Measurements from ENCODE around the gene RALGPS1.

RALGPS1 gene

GRCh38 chr9:127053960-127054359 lies 139.4 kb downstream of the RALGPS1 start:
- DNase-seq (ENCODE audit: low spot score): no peak

- DNase-seq (ENCODE audit: low spot score): no peak
Observed at GRCh38 chr9:127055745-127056402, 141.3 kb downstream of the RALGPS1 start.

GRCh38 chr9:127056446-127056845 lies 141.9 kb downstream of the RALGPS1 start:
- DNase-seq (ENCODE audit: low spot score): no peak

- DNase-seq (ENCODE audit: low spot score): no peak
Observed at GRCh38 chr9:127058011-127058644, 143.5 kb downstream of the RALGPS1 start.

- no peak for DNase-seq (ENCODE audit: low spot score)
Observed at GRCh38 chr9:127058645-127059021, 144.1 kb downstream of the RALGPS1 start.

- no peak for DNase-seq (ENCODE audit: low spot score)
Observed at GRCh38 chr9:127059030-127059429, 144.4 kb downstream of the RALGPS1 start.

- no peak for DNase-seq (ENCODE audit: low spot score)
Observed at GRCh38 chr9:127059765-127060361, 145.3 kb downstream of the RALGPS1 start.

GRCh38 chr9:127061411-127061810 lies 146.8 kb downstream of the RALGPS1 start:
- DNase-seq (ENCODE audit: low spot score): no peak

GRCh38 chr9:127064335-127064734 lies 149.8 kb downstream of the RALGPS1 start:
- DNase-seq (ENCODE audit: low spot score): no peak

GRCh38 chr9:127065592-127065991 lies 151.0 kb downstream of the RALGPS1 start:
- peak; percentile 31 for DNase-seq (ENCODE audit: low spot score)

GRCh38 chr9:127066060-127066850 lies 151.7 kb downstream of the RALGPS1 start:
- no peak for DNase-seq (ENCODE audit: low spot score)

- no peak for DNase-seq (ENCODE audit: low spot score)
Observed at GRCh38 chr9:127066851-127067136, 152.2 kb downstream of the RALGPS1 start.

- no peak for DNase-seq (ENCODE audit: low spot score)
Observed at GRCh38 chr9:127067603-127068220, 153.1 kb downstream of the RALGPS1 start.

GRCh38 chr9:127074561-127075548 lies 160.3 kb downstream of the RALGPS1 start:
- DNase-seq (ENCODE audit: low spot score): no peak

- no peak for DNase-seq (ENCODE audit: low spot score)
Observed at GRCh38 chr9:127075624-127076372, 161.2 kb downstream of the RALGPS1 start.

GRCh38 chr9:127076860-127077643 lies 162.5 kb downstream of the RALGPS1 start:
- no peak for DNase-seq (ENCODE audit: low spot score)

GRCh38 chr9:127077644-127077946 lies 163.0 kb downstream of the RALGPS1 start:
- DNase-seq (ENCODE audit: low spot score): no peak

- DNase-seq (ENCODE audit: low spot score): no peak
Observed at GRCh38 chr9:127078336-127078735, 163.8 kb downstream of the RALGPS1 start.

- no peak for DNase-seq (ENCODE audit: low spot score)
Observed at GRCh38 chr9:127078988-127079387, 164.4 kb downstream of the RALGPS1 start.
